22Rv1 (cell line): Measurements from ENCODE around the gene EPS8L2.

Experiments used
- CTCF ChIP-seq: fragments of 450-650 bp; IDR thresholded peaks from 2 replicates; pipeline ENCODE4 v1.5.1; 2017; ENCODE audit warnings: mild to moderate bottlenecking
- ZFX ChIP-seq: fragments of 450-650 bp; IDR thresholded peaks from 2 replicates; pipeline ENCODE4 v1.6.1; 2017; ENCODE audit warnings: antibody characterized with exemption, borderline replicate concordance

DNA sequence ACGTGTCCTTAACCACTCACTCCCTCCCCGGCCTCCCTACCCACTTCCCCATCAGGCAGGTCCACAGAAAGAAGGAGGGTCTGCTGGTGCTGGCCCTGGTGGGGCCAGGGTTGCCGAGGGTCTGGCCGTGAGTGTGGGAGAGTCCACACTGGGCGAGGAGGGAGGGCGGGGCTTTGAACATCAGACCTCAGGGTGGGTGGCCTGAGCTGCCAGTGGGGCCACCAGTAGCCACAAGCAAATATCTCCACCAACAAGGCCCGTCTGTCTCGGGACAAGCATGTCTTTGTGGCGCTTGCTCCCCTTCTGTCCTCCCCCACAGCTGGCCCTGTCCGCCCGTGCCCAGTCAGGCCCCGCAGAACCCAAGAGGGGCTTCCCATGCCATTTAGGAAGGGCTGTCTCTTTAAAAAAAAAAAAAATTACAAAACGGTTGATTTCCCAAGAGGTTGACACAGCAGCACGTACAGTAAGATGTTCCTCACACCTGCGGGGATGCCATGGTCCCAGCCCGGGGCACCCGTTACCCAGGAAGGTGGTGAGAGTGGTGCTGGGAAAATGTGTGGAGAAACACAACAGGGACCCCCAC is 23.6 kb downstream of the EPS8L2 start:
- TF ChIP-seq CTCF, result no peak
- no peak for TF ChIP-seq ZFX
